HL-60 (cell line): ENCODE measurements around the gene EFHB.

ENCODE experiments used
- DNase-seq, 2 experiments: peaks; one replicate each; pipeline ENCODE4 v3.0.0-alpha.2; 2010 to 2020; ENCODE audit warnings: low read depth in 1 of 2, low spot score in 1 of 2
- H3K27ac ChIP-seq: fragments of 250-450 bp; sonication (Bioruptor Pico); replicated peaks from 2 replicates; pipeline ENCODE4 v1.5.1; 2020; ENCODE audit warnings: mild to moderate bottlenecking, moderate library complexity
- H3K27me3 ChIP-seq: fragments of 250-450 bp; sonication (Bioruptor Pico); 2 replicates; pipeline ENCODE4 v1.5.1; 2021; ENCODE audit warnings: mild to moderate bottlenecking, moderate library complexity; ENCODE audit not compliant: insufficient read depth, poor library complexity, severe bottlenecking
- H3K4me3 ChIP-seq: replicated peaks from 2 replicates; pipeline ENCODE4 v1.5.1; 2011; ENCODE audit warnings: mild to moderate bottlenecking, control low read depth, low read length; ENCODE audit not compliant: insufficient read depth
- GABPA ChIP-seq: IDR thresholded peaks from 2 replicates; pipeline ENCODE4 v1.6.1; 2012; ENCODE audit warnings: low read depth
- POLR2AphosphoS5 ChIP-seq: IDR thresholded peaks from 2 replicates; pipeline ENCODE4 v1.6.1; 2012; ENCODE audit warnings: low read depth
- REST ChIP-seq: IDR thresholded peaks from 2 replicates; pipeline ENCODE4 v1.6.1; 2012; ENCODE audit warnings: low read depth; ENCODE audit not compliant: insufficient replicate concordance
- SPI1 ChIP-seq: IDR thresholded peaks from 2 replicates; pipeline ENCODE4 v1.6.1; 2012; ENCODE audit warnings: low read depth, mild to moderate bottlenecking, borderline replicate concordance
- TF ChIP-seq, protein P1 (sequence below): IDR thresholded peaks from one replicate; pipeline ENCODE4 v1.5.1; 2011; ENCODE audit warnings: low read length, control low read depth, inconsistent platforms; ENCODE audit not compliant: insufficient read depth

Gene EFHB

DNA sequence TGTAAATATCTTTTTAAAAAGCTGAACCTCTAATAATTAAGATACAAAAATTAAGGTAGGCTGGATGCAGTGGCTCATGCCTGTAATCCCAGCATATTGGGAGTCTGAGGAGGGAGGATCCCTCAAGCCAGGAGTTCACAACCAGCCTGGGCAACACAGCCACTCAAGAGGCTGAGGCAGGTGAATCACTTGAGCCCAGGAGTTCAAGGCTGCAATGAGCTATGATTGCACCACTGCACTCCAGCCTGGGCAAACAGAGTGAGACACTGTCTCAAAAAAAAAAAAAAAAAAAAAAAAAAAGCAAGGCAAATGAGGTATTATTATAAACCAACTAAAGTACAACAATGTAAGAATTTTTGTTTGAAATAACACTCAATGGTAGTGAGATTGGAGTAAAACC lies 47.6 kb downstream of the EFHB start:
- Histone ChIP-seq H3K27ac (no peak overlapping the region), H3K27me3 (no peaks in the 10 kb centered on the region), H3K4me3 (no peak overlapping the region)
- TF ChIP-seq, protein P1, sequence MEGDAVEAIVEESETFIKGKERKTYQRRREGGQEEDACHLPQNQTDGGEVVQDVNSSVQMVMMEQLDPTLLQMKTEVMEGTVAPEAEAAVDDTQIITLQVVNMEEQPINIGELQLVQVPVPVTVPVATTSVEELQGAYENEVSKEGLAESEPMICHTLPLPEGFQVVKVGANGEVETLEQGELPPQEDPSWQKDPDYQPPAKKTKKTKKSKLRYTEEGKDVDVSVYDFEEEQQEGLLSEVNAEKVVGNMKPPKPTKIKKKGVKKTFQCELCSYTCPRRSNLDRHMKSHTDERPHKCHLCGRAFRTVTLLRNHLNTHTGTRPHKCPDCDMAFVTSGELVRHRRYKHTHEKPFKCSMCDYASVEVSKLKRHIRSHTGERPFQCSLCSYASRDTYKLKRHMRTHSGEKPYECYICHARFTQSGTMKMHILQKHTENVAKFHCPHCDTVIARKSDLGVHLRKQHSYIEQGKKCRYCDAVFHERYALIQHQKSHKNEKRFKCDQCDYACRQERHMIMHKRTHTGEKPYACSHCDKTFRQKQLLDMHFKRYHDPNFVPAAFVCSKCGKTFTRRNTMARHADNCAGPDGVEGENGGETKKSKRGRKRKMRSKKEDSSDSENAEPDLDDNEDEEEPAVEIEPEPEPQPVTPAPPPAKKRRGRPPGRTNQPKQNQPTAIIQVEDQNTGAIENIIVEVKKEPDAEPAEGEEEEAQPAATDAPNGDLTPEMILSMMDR, result no peak
- TF ChIP-seq GABPA (no peak), SPI1 (no peak), REST (no peak)
- no peak for DNase-seq

- Histone ChIP-seq H3K27ac (no peak overlapping the region), H3K27me3 (no peaks in the 10 kb centered on the region), H3K4me3 (no peak overlapping the region)
- DNase-seq, result no peak
- no peak for TF ChIP-seq SPI1
- TF ChIP-seq, protein P1, result peak; percentile 12
These were observed 48.5 kb downstream of the EFHB start for GRCh38 chr3:19885468-19885867.

DNA sequence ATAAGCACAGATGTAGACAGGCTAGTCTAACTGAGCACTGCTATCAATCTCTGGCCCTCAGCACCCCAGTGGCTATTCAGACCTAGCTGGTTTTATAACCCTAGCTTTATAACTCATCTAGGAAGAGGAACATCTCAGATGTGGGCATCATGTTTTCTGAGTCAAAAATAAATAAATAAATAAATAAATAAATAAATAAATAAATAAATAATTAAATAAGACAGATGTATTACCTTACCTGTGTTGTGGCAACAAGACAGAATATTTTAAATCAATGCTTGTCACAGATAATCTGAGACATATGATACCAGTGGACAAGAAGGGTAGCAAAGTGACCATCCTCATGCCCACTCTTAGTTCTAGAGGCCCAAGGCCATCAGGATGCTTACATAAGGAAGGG lies 52.2 kb downstream of the EFHB start:
- no peak for TF ChIP-seq POLR2AphosphoS5
- no peak for TF ChIP-seq SPI1
- no peak for TF ChIP-seq REST
- TF ChIP-seq GABPA, result no peak
- TF ChIP-seq, protein P1, result no peak
- DNase-seq, result no peak
- no peak overlapping the region for H3K27ac ChIP-seq

DNA sequence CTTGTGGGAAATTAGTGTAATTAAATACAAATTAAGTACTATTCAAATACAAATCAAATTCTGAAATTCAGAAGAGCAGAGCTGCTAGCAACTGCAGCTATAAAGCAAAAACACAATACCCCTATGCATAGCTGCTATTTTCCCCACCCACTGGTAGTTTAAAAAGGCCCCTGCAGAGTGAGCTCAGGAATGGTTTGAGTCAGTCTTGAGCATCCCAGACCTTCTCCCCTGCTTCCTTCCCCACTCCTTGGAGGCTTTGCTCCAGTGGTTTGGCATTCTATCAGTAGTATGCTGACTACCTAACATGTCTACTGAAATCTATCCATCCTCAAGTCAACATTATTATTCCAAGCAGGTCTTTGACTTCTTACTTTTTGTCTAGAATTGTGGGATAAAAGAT lies 53.0 kb downstream of the EFHB start:
- H3K4me3 ChIP-seq, result no peak overlapping the region
- TF ChIP-seq REST (no peak), SPI1 (no peak), POLR2AphosphoS5 (no peak), GABPA (no peak)
- TF ChIP-seq, protein P1, result no peak
- DNase-seq, result no peak
- no peaks in the 10 kb centered on the region for H3K27me3 ChIP-seq
- no peak overlapping the region for H3K27ac ChIP-seq

More for the DNA sequence above, 52.2 kb downstream of the EFHB start:
- Histone ChIP-seq H3K27me3 (no peaks in the 10 kb centered on the region), H3K4me3 (no peak overlapping the region)
